K562 (cell line): ENCODE results near the gene IDS. TPM values are rescaled to one million over a fixed set of nuclear protein-coding genes. Genes with fewer than 3 reads are reported as not detected.
A peak's percentile ranks its signal among the peaks of the same experiment; 100 is the strongest.

Experiments
- EP400 ChIP-seq: fragments of 450-650 bp; IDR thresholded peaks from 2 replicates; pipeline ENCODE4 v1.6.1; 2017; ENCODE audit warnings: antibody characterized with exemption, mild to moderate bottlenecking, moderate library complexity
- ETV1 ChIP-seq: fragments of 450-650 bp; conservative IDR thresholded peaks from 2 replicates; pipeline ENCODE4 v1.6.1; 2016; ENCODE audit warnings: missing genetic modification characterization, control low read depth, low read depth, missing compliant biosample characterization
- RBM17 ChIP-seq: fragments of 200-400 bp; formaldehyde crosslinking; IDR thresholded peaks from 2 replicates; pipeline ENCODE4 v1.6.1; 2017; ENCODE audit warnings: low read depth, mild to moderate bottlenecking, low read length, borderline replicate concordance
- RBM34 ChIP-seq: fragments of 200-400 bp; formaldehyde crosslinking; IDR thresholded peaks from 2 replicates; pipeline ENCODE4 v1.6.1; 2018; ENCODE audit warnings: low read length, borderline replicate concordance; ENCODE audit not compliant: insufficient read depth
- SMAD4 ChIP-seq: fragments of 250-450 bp; sonication (Bioruptor Pico); conservative IDR thresholded peaks from 2 replicates; pipeline ENCODE4 v1.8.0; 2021; ENCODE audit warnings: inconsistent platforms, mild to moderate bottlenecking, moderate library complexity
- STAT5B ChIP-seq: fragments of 250-450 bp; sonication (Bioruptor Pico); IDR thresholded peaks from 2 replicates; pipeline ENCODE4 v1.8.0; 2021; ENCODE audit warnings: mild to moderate bottlenecking, inconsistent platforms
- XRCC5 ChIP-seq: fragments of 200-400 bp; formaldehyde crosslinking; IDR thresholded peaks from 2 replicates; pipeline ENCODE4 v1.6.1; 2017; ENCODE audit warnings: low read depth, mild to moderate bottlenecking, low read length
- ZBTB40 ChIP-seq, 2 experiments: fragments of 450-650 bp in 1 of 2; sonication (generic) in 1 of 2; formaldehyde crosslinking in 1 of 2; IDR thresholded peaks; 2 replicates each; pipeline versions ENCODE4 v1.7.1 to v1.9.0; 2016 to 2022; ENCODE audit warnings: inconsistent platforms in 1 of 2, mild to moderate bottlenecking in 1 of 2, missing genetic modification reagents in 1 of 2
- ZNF12 ChIP-seq: sonication (generic); formaldehyde crosslinking; IDR thresholded peaks from 2 replicates; pipeline ENCODE4 v1.4.0; 2020; ENCODE audit warnings: mild to moderate bottlenecking, missing genetic modification reagents
- ZNF347 ChIP-seq: fragments of 450-650 bp; formaldehyde crosslinking; IDR thresholded peaks from 2 replicates; pipeline ENCODE4 v1.4.0; 2020; ENCODE audit warnings: low read depth, mild to moderate bottlenecking, moderate library complexity
- ZNF77 ChIP-seq: fragments of 250-450 bp; sonication (Bioruptor Pico); IDR thresholded peaks from 2 replicates; pipeline ENCODE4 v1.5.0; 2020
- polyA plus RNA-seq, 8 experiments: library from polyadenylated mRNA; depleted of rRNA in 4 of 8; stranded (reverse) in 5 of 8; unstranded in 3 of 8; fragments of >200 nt; fragmentation: Nextera tagmentation in 2 of 8; fragmentation: Illumina TruSeq in 1 of 8; extraction: Ambion mirVana in 2 of 8; extraction: Trizol in 1 of 8; gene quantifications; 2 replicates each; pipeline versions ENCODE4 v1.2.1 to v1.2.3, GENCODE V29; 2011 to 2014; ENCODE audit warnings: inconsistent platforms in 1 of 8, missing spikeins in 1 of 8
- total RNA-seq, 7 experiments: library from RNA; depleted of rRNA in 6 of 7; stranded (reverse); fragments of >200 nt in 6 of 7; fragmentation: Illumina TruSeq in 2 of 7; extraction: Trizol in 2 of 7; gene quantifications; 2 replicates each; pipeline versions ENCODE4 v1.2.1 to v1.2.3, GENCODE V29; 2011 to 2021; ENCODE audit warnings: low replicate concordance in 1 of 7
- TF ChIP-seq, protein P1 (sequence below): fragments of 450-650 bp; IDR thresholded peaks from 2 replicates; pipeline ENCODE4 v1.6.1; 2016; ENCODE audit warnings: antibody characterized with exemption
- TF ChIP-seq, protein P2 (sequence below): fragments of 450-650 bp; formaldehyde crosslinking; conservative IDR thresholded peaks from 2 replicates; pipeline ENCODE4 v1.4.0; 2022; ENCODE audit warnings: mild to moderate bottlenecking, missing genetic modification characterization
- TF ChIP-seq, protein P3 (sequence below): sonication (generic); formaldehyde crosslinking; IDR thresholded peaks from 2 replicates; pipeline ENCODE4 v1.8.1; 2023; ENCODE audit warnings: mild to moderate bottlenecking, missing genetic modification reagents, moderate library complexity

The IDS gene
- total and polyA plus RNA-seq, 9 of the 15 experiments (the other 6 are each of a cell fraction or from before 2014, with no cell fraction given) = 2.0 to 18.6 (median 8.6) TPM

DNA sequence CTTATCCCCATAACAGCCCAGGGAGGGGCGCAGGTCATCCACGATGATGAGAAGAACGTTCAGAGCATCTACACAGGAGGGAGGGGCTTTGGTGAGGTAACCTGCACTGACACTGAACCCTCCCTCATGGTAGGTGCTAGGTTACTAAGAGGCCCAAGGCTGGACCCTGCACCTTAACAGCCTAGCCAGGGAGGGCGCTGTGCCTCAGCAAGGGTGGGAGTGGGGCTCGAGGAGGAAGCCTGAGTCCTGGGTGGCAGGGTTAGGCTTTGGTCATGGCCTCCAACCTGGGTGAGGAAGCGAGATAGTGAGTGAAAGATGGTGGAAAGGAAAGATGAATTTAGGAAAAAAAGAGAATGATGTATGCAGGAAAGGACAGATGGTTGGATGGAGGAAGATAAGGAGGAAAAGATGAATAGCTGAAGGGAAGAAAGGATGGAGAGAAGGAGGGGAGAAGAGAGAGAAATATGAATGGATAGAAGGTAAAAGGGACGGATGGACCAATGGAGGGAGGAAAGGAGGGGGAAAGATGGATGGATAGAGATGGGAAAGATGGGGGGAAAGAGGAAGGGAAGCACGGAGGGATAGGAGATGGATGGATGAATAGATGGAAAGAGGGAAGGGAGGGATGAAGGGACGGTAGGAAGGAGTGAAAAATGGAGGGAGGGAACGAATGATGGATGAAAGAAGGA is 736 bp downstream of the IDS start (continued):
- TF ChIP-seq, protein P1, sequence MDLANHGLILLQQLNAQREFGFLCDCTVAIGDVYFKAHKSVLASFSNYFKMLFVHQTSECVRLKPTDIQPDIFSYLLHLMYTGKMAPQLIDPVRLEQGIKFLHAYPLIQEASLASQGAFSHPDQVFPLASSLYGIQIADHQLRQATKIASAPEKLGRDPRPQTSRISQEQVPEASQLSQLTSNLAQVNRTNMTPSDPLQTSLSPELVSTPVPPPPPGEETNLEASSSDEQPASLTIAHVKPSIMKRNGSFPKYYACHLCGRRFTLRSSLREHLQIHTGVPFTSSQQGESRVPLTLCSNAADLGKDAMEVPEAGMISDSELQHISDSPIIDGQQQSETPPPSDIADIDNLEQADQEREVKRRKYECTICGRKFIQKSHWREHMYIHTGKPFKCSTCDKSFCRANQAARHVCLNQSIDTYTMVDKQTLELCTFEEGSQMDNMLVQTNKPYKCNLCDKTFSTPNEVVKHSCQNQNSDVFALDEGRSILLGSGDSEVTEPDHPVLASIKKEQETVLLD = no peak
- TF ChIP-seq RBM17 (no peak), ETV1 (tag) (no peak), ZNF77 (no peak), ZBTB40 (IDR thresholded peaks at IDR 0.05) (0 out of 2 replicates have a peak, but pooled peaks have one; percentile 39), ZBTB40 (CRISPR knock-in tag; IDR thresholded peaks at IDR 0.05) (no peak), SMAD4 (CRISPR knock-in tag) (no peak), RBM34 (no peak), ZNF12 (no peak), XRCC5 (no peak), STAT5B (CRISPR knock-in tag) (no peak), EP400 (0 out of 2 replicates have a peak, but pooled peaks have one; percentile 29), ZNF347 (CRISPR knock-in tag) (no peak)
- TF ChIP-seq, protein P2, sequence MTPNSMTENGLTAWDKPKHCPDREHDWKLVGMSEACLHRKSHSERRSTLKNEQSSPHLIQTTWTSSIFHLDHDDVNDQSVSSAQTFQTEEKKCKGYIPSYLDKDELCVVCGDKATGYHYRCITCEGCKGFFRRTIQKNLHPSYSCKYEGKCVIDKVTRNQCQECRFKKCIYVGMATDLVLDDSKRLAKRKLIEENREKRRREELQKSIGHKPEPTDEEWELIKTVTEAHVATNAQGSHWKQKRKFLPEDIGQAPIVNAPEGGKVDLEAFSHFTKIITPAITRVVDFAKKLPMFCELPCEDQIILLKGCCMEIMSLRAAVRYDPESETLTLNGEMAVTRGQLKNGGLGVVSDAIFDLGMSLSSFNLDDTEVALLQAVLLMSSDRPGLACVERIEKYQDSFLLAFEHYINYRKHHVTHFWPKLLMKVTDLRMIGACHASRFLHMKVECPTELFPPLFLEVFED (CRISPR knock-in tag) = no peak; the same call in 1 of the 2 replicates
- TF ChIP-seq, protein P3, sequence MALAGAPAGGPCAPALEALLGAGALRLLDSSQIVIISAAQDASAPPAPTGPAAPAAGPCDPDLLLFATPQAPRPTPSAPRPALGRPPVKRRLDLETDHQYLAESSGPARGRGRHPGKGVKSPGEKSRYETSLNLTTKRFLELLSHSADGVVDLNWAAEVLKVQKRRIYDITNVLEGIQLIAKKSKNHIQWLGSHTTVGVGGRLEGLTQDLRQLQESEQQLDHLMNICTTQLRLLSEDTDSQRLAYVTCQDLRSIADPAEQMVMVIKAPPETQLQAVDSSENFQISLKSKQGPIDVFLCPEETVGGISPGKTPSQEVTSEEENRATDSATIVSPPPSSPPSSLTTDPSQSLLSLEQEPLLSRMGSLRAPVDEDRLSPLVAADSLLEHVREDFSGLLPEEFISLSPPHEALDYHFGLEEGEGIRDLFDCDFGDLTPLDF (CRISPR knock-in tag) = no peak
